Hippocampal formation (tissue), 2 donors: ENCODE data around the gene PCGF1.
"Not testable (repeated sequence)": the region's sequence is repeated elsewhere in the genome, so short reads cannot be mapped to it uniquely, and the experiment has no call there.

Source experiments
- DNase-seq, 2 donors: peaks; one replicate each; lab custom pipeline; 2025; lab: John Stamatoyannopoulos, UW

PCGF1 gene

DNA sequence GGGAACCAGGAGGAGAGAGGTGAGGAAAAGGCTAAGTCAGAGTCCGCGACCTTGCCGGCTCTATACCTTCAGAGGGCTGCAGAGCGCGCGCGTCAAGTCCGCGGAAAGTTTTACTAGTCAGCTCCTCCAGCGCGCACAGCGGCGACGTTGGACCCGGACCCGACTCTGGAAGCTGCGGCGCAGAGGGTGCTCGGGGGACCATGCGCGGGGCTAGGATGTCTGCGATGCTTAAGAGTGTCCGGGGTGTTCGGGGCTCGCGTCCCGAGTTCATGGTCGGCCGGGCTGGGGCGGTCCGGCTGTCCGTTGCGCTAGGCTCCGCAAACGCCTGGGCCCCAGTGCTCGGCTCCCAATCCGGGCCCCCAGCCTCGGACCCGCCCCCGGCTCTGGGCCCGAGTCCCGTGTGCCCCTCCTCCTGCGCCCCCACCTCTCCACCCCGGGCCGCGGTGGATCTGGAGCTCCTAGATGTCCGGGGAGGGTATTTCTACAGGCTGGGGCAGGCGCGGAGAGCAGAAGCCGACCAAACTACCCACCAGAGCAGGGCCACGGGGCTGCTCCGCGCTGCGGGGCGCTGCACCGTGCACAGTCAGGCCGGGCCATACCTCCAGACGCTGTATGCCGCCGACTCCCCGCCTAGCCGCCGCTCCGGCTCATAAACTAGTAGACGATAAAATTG lies 8.1 kb downstream of the PCGF1 start, which contains the start of gene LBX2:
TSS of gene LBX2 (minus strand) at position 337 of the 673 bp plus-strand sequence. CDS start at position 271, 66 bp downstream.
- no peak for DNase-seq

GRCh38 chr2:74498500-74499266 lies 8.8 kb downstream of the PCGF1 start:
- no peak for DNase-seq

- DNase-seq = no peak
Observed at GRCh38 chr2:74497777-74498499, 9.6 kb downstream of the PCGF1 start.

GRCh38 chr2:74496997-74497776 lies 10.3 kb downstream of the PCGF1 start:
- DNase-seq = no peak

- no peak for DNase-seq
Observed at GRCh38 chr2:74495440-74495839, 12.1 kb downstream of the PCGF1 start.

GRCh38 chr2:74493546-74493945 lies 13.9 kb downstream of the PCGF1 start:
- no peak for DNase-seq

DNA sequence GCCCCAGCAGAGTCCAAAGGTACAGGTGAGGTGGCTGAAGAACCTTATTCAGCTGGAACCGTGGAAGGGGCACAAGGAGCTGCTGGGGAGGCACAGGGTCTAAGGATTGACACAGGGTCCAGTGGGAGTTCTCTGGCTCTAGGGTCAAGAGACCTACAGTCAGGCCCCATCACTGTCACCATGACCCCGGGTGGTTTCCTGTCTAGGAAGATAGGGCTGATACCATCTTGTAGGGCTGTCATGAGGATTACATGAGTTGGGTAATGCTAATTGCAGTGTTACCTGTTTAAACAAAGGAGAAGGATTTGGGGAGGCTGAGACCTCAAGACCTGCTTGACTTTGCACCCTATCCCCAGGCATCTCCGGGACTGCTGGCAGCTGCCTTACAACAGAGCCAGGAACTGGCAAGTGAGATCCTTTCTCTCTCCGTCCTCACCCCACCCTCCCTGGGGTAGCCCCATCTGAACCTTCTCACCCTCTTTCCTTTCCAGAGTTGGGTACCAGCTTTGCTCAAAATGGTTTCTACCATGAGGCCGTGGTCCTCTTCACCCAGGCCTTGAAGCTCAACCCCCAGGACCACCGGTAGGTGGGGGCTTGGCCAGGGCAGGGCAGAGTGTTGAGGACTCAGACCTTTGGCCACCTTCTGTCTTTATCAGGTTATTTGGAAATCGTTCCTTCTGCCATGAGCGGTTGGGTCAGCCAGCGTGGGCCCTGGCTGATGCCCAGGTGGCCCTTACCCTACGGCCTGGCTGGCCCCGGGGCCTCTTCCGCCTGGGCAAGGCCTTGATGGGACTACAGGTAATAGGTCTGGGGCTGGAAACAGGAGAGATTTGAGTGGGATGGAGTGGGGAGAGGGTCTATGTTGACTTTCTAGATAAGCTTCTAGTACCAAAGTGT lies 15.6 kb downstream of the PCGF1 start:
- DNase-seq = no peak

GRCh38 chr2:74489906-74490305 lies 17.6 kb downstream of the PCGF1 start:
- DNase-seq = no peak

DNA sequence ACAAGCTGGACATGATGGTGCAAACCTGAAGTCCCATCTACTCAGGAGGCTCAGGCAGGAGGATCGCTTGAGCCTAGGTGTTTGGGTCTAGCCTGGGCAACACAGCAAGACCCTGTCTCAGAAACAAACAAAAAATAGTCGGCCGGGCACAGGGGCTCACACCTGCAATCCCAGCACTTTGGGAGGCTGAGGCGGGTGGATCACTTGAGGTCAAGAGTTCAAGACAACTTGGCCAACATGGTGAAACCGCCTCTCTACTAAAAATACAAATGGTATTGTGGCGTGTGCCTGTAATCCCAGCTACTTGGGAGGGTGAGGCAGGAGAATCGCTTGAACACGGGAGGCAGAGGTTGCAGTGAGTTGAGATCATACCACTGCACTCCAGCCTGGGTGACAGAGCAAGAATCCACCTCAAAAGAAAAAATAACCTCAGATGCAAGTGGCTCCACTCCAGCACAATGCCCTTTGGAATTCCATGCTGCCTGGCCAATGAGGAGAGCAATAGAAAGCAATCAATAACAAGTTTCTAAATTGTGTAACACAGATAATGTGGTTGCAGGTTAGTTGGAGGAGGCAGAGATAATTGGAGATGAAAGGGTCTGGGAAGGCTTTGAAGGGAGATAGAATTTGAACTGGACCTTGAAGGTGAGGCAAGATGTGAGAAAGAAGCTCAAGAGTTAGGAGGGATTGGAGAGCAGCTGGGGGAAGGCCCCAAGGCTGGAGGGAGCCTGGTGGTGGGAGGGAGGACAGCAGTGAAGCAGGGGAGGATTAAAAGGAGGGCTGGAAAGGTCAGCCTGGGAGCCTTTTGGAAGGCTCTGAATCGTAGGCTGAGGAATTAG lies 18.6 kb downstream of the PCGF1 start:
- no peak for DNase-seq

GRCh38 chr2:74486141-74486540 lies 21.4 kb downstream of the PCGF1 start:
- DNase-seq = no peak

DNA sequence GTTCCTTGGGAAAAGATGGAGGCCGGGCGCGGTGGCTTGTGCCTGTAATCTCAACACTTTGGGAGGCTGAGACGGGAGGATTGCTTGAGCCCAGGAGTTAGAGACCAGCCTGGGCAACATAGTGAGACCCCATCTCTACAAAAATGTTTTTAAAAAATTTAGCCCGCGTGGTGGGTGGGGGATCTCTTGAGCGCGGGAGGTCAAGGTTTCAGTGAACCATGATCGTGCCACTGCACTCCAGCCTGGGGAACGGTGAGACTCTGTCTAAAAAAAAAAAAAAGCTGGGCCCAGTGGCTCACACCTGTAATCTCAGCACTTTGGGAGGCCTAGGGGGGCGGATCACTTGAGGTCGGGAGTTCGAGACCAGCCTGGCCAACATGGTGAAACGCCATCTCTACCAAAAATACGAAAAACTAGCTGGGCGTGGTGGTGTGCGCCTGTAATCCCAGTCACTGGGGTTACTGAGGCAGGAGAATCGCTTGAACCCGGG lies 23.8 kb downstream of the PCGF1 start:
- DNase-seq = not testable (repeated sequence)

DNA sequence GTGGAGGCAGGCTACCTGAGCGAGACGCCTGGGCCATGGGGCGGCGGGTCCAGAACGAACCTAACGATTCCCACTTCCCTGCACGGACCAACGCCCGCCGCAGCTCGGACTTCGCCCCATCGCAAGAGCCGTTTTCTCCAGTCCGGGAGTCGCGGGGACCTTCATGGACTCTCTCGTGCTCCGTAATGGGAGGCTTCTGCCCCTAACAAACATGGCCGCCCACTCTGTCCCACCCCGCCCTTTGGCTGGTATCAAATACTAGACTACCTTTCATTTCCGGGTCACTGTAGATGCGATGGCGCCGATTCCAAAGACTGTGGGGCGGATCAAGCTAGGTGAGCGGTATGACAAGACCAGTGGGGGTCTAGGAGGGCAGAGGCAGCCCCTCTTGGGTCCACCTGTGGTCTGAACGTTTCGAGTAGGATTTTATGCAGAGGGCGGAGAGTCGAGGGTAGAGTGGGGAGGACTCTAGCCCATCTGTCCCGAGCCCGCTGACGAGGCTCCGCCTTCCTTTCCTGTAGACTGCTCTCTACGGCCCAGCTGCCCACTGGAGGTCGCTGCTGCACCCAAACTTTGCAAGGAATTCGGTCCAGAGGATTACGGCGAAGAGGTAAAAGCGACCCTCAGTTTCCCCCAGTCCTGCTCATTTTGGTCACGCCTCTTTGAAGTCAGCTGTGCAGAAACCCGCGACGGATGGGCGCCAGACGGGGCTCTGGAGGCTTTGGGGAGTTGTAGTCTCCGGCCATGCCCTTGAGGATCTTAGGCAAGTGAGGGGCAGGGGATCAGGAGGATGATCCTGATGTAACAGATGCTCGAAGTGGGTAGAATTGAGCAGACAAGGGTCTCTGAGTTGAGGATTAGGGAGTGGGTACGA lies 24.5 kb downstream of the PCGF1 start, which contains the start of the genes CCDC142 and TTC31:
TSS of gene CCDC142 (minus strand) at position 198 of the 874 bp plus-strand sequence. CDS start at position 37, 161 bp downstream.
TSS of gene TTC31 (plus strand) at position 281 of the 874 bp plus-strand sequence. CDS start at position 296, 15 bp downstream.
- peak; percentile 94 to 98 for DNase-seq

DNA sequence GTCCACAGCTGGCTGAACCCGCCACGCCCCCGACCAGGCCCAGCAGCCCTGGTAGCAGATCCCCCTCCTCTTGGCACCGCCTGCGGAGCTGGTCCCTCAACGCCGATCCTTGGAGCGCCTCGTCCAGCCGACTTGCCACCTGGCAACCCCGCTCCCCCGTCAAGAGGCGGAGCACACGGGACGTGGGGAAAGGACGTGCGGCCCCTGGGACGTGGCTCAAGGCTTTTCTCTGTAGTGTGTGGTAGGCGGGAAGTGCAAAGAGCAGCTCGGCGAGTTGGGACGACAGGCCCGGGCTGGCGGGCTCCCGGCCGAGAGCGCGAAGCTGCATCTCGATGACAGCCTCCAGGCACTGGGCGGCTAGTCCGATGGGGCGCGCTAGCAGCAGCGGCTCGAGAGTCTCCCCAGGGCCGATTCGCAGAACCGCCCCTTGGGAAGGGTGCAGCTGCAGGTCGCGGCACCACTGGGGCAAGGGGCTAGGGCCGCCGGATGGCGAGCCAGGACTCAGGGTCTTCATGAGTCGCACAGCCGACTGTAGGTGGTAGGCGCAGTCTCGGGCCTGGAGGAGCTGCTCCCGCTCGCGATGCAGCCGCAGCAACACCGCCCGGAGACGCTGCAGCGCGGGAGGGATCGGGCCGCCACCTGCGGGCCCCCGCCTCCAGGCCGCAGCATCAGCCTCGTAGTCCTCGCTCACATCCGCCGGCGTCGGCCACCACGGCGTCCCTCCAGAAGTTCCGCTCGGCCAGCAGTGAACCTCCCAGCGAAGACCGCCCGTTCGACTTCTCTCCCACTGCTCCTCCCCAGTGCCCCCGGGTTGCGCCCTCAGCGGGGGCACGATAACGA lies 25.3 kb downstream of the PCGF1 start:
- DNase-seq = no peak

- no peak for DNase-seq
Observed at GRCh38 chr2:74481431-74481830, 26.1 kb downstream of the PCGF1 start.

DNA sequence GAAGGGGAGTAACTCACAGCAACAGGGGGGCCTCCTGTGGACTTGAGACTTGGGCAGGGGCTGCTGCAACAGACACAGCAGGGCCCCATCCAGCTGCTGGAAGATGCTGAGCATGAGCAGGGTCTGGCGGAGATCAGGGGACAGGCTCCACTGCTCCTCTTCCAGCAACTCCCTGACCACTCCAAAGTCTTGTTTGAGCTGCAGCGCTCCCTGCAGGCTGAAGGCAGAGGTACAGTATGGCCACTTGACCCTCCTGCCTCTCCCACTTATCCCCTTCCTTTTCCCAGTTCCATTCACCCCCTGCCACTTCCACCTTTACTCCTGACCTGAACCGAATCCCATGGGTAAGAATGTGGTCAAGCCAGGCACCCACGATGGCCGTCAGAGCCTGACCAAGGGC lies 32.6 kb downstream of the PCGF1 start:
- no peak for DNase-seq

GRCh38 chr2:74474481-74474880 lies 33.0 kb downstream of the PCGF1 start:
- no peak for DNase-seq

- DNase-seq = no peak
Observed at GRCh38 chr2:74472945-74473258, 34.6 kb downstream of the PCGF1 start.
